GM19238 (cell line): ENCODE results near the gene VCP.

Source experiments
- DNase-seq: peaks from one replicate; pipeline ENCODE4 v3.0.0; 2011; ENCODE audit warnings: low spot score; ENCODE audit not compliant: insufficient read length

VCP gene

GRCh38 chr9:35067056-35067455, 5.4 kb downstream of the VCP start:
- DNase-seq: no peak

- no peak for DNase-seq
These were observed 11.7 kb downstream of the VCP start for GRCh38 chr9:35060548-35061207.

- no peak for DNase-seq
These were observed 13.0 kb downstream of the VCP start for GRCh38 chr9:35059438-35059837.

GRCh38 chr9:35057271-35057620, 15.2 kb downstream of the VCP start:
- no peak for DNase-seq

- DNase-seq: no peak
These were observed 15.7 kb downstream of the VCP start for GRCh38 chr9:35056571-35057270.

GRCh38 chr9:35054871-35055644, 17.4 kb downstream of the VCP start:
- DNase-seq: no peak

GRCh38 chr9:35054185-35054835, 18.1 kb downstream of the VCP start:
- no peak for DNase-seq

- peak; percentile 39 for DNase-seq
These were observed 21.1 kb downstream of the VCP start for GRCh38 chr9:35051069-35051967.

- DNase-seq: no peak
These were observed 23.9 kb downstream of the VCP start for GRCh38 chr9:35048511-35048910.

- no peak for DNase-seq
These were observed 28.4 kb downstream of the VCP start for GRCh38 chr9:35044071-35044470.

GRCh38 chr9:35042891-35043545, 29.4 kb downstream of the VCP start:
- DNase-seq: no peak

GRCh38 chr9:35042081-35042604, 30.3 kb downstream of the VCP start:
- DNase-seq: no peak

- peak; percentile 29 for DNase-seq
These were observed 36.3 kb downstream of the VCP start for GRCh38 chr9:35035851-35036701.

GRCh38 chr9:35033101-35033500, 39.3 kb downstream of the VCP start:
- no peak for DNase-seq

- DNase-seq: no peak
These were observed 42.6 kb downstream of the VCP start for GRCh38 chr9:35029852-35030251.

- no peak for DNase-seq
These were observed 43.2 kb downstream of the VCP start for GRCh38 chr9:35029241-35029640.

- no peak for DNase-seq
These were observed 44.1 kb downstream of the VCP start for GRCh38 chr9:35028341-35028740.

- no peak for DNase-seq
These were observed 44.6 kb downstream of the VCP start for GRCh38 chr9:35027860-35028259.

- DNase-seq: no peak
These were observed 45.1 kb downstream of the VCP start for GRCh38 chr9:35027374-35027773.
